DMS114 treated with DMSO at 0.1 percent for 48 hours (cell line): ENCODE results near the gene ADAMTS19.
A peak's percentile ranks its signal among the peaks of the same experiment; 100 is the strongest.
"Not testable (repeated sequence)": the region's sequence is repeated elsewhere in the genome, so short reads cannot be mapped to it uniquely, and the experiment has no call there.

Source experiments
- DNase-seq: peaks from one replicate; lab custom pipeline; 2025; ENCODE audit not compliant: unreplicated experiment; lab: John Stamatoyannopoulos, UW

ADAMTS19 gene

DNA sequence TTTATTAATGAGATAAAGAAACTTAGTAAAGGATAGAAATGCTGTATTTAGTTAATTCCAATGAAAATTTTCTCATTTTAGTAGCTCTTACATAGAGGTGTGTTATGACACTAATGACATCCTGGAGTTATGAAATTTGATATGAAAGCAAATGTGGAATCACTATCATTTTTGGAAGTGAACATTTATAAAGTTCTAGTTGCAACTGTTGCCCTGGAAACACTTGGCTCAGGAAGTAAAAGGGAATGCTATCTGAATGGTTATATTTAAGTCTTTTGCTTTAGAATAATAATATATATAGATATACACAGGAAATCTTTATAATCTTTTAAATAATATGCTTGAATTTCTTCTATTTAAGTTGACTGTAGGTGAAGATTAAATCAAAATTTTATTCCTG, 16.7 kb downstream of the ADAMTS19 start:
- no peak for DNase-seq

DNA sequence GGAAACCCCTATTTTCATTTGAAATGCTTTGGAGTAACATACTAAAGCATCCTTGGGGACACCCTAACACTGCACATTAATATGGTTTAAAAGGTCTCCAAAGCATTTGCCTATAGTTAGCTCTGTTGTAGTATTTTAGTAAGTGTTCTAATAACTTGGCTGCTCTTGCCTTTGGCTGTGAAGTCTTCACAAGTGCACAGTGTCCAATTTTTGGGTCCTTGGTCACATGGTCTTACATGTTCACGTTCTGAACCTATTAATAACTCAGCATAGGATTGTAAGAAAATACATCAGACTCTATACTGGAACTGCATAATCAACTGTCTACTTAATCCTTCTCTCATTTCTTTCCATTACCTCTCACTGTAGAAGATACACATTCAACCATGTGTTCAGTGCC, 17.4 kb downstream of the ADAMTS19 start:
- DNase-seq = no peak

GRCh38 chr5:129481161-129481560, 21.1 kb downstream of the ADAMTS19 start:
- no peak for DNase-seq

GRCh38 chr5:129496421-129496820, 36.3 kb downstream of the ADAMTS19 start:
- no peak for DNase-seq

GRCh38 chr5:129496864-129497595, 36.9 kb downstream of the ADAMTS19 start:
- DNase-seq = no peak

GRCh38 chr5:129499208-129499852, 39.2 kb downstream of the ADAMTS19 start:
- DNase-seq = no peak

- no peak for DNase-seq
These were observed 40.0 kb downstream of the ADAMTS19 start for GRCh38 chr5:129500101-129500500.

DNA sequence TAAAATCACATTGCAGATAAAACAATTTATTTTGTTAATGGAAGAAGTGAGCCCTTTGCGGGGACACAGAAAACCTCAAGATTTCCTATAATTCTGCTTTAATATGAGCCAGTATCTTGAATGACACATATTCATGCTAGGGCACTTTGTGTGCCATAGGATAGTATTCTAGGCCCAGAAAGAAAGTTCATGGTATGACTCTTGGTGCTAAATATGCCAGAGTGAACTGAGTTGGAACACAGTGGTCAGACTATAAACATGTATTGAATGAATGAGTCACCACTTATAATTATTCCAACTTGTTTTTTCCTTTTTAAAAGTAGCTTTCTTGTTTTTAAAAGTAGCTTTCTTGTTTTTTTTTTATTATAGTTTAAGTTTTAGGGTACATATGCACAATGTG, 46.0 kb downstream of the ADAMTS19 start:
- DNase-seq = no peak

DNA sequence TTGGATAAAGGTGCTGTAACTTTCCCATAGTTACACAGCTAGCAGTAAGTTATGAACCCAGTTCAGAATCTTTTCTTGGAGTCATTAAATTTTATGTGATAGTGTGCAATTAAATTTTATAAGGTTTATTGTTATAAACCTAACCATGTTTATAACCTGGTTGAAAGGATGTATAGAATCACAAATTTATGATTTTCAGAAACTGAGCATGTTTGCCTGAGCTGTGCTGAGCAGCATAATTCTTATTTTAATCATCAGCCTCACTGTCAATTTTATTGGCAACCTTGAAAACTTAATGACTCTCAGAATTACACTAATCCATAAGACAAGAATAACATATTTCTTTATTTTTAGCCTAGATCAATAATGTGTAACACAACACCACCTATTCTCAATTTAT, 46.9 kb downstream of the ADAMTS19 start:
- DNase-seq = no peak

- no peak for DNase-seq
These were observed 47.4 kb downstream of the ADAMTS19 start for GRCh38 chr5:129507527-129507926.

DNA sequence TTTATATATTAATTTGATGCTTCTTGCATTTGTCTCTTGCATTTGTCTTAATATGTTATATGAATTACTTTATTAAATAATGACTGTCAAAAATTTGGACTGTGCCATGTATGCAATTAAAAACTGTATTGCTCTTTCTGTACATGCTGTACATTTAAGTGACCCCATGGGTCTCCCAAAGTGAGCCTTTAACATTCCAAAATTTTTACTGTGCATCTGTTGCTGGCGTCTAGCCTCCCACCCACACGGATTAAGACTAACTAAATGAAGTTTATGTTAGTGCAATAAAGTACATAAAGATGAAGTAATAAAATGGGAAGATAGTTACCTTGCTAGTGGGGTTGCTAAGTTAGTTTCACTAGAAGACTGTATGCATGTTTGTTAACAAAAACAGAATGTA, 48.5 kb downstream of the ADAMTS19 start:
- DNase-seq = no peak

GRCh38 chr5:129509363-129509975, 49.4 kb downstream of the ADAMTS19 start:
- DNase-seq = no peak

DNA sequence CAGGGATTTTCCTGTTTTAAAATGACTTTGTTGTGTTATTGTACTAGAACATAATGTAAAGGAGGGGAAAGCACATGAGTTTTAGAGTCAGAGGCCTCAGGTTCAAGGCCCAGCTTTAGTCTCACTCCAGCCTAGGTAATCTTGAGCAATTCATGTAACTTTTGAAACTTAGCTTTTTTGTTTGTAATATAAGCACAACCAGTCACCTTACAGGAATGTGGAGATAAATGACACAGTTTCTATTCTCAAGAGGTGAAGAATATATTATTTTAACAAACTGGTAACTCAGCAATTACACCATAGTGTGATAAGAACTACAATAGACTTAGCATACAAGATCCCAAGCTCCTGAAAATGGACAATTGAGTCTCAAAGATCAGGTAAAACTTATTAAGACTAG, 51.2 kb downstream of the ADAMTS19 start:
- DNase-seq = no peak

- no peak for DNase-seq
These were observed 81.0 kb downstream of the ADAMTS19 start for GRCh38 chr5:129541051-129541450.

GRCh38 chr5:129541648-129542251, 81.7 kb downstream of the ADAMTS19 start:
- peak; percentile 13 for DNase-seq

DNA sequence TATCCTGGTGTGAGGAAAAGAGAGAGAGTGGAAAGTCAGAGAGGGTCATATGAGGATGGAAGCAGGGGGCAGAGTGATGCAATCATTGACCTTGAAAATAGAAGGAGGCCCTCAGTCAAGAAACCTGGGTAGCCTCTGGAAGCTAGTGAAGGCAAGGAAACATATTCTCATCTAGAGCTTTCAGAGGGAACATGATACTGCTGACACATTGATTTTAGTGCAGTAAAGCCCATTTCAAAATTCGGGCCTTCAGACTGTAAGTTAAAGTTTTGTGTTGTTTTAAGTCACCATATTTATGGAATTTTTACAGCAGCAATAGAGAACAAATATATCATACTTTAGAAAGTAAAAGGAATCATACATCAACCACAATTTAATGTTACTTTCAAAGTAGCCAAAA, 87.0 kb downstream of the ADAMTS19 start:
- DNase-seq = no peak

DNA sequence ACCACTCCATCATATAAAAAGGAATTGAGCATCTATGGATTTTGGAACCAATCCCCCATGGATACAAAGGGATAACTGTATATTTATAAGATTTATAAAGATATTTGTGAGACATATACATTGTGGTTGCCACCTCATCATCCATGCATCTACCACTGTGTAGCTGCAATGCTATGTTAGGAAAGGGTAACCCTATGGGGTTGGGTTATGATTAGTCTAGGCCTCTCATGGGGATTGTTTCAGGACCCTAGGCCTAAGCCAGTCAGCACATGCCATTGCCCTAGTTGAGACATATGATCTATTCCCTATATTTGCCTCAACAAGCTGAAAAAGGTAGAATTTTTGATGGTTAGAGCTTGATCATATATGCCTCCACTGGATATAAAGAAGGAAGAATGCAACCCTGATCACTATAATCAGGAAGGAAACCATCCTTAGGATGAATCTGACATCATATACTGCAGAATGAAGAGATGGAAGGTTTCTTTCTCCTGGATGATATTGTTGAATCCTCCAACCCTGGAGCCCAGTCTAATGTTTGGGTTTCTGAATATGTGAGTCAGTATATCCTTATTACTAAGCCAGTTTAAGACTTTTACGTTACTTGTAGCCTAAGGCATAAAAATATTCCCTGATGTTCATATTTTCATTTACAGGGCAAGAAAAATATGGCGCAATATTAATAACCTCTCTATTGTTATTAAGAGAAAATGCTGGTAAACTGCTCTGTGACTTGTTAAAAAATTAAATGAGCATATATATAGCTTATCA, 94.2 kb downstream of the ADAMTS19 start:
- no peak for DNase-seq

- DNase-seq = no peak
These were observed 103.5 kb downstream of the ADAMTS19 start for GRCh38 chr5:129563585-129563984.

- DNase-seq = no peak
These were observed 109.2 kb downstream of the ADAMTS19 start for GRCh38 chr5:129569295-129569694.

DNA sequence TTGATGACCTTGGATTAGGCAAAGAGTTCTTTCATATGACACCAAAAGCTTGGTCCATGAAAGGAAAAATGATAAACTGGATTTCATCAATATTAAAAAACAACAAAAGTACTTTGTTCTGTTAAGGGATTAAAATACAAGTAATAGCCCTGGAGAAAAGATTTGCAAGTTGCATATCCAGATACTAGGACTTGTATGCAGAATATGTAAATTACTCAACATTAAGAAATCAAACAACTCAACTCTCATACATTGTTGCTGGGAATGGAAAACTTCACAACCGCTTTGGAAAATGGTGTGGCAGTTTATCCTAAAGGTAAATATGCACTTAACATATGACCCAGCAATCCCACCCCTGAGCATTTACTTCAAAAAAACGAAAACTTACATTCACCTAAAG, 112.0 kb downstream of the ADAMTS19 start:
- DNase-seq = no peak

- DNase-seq = not testable (repeated sequence)
These were observed 124.4 kb downstream of the ADAMTS19 start for GRCh38 chr5:129584496-129584895.
